Kidney epithelial cell (primary cell): Measurements from ENCODE around the gene MAP3K14. TPM values are rescaled to one million over a fixed set of nuclear protein-coding genes. Genes with fewer than 3 reads are reported as not detected.

ENCODE experiments used
- DNase-seq: peaks from one replicate; pipeline ENCODE4 v3.0.0-alpha.2; 2010; ENCODE audit warnings: low read depth
- H3K27me3 ChIP-seq: 2 replicates; pipeline ENCODE4 v1.6.0; 2011; ENCODE audit warnings: low read length; ENCODE audit not compliant: control insufficient read depth, insufficient read depth
- H3K36me3 ChIP-seq: 2 replicates; pipeline ENCODE4 v1.5.1; 2011; ENCODE audit warnings: low read length; ENCODE audit not compliant: control insufficient read depth, insufficient read depth
- H3K4me3 ChIP-seq: 2 replicates; pipeline ENCODE4 v1.5.1; 2011; ENCODE audit warnings: low read depth, mild to moderate bottlenecking, control low read depth, low read length
- total RNA-seq: library from RNA; depleted of rRNA; stranded (reverse); fragments of >200 nt; gene quantifications from 2 replicates; pipeline ENCODE4 v1.2.3, GENCODE V29; 2015
- TF ChIP-seq, protein P1 (sequence below): IDR thresholded peaks from 2 replicates; pipeline ENCODE4 v1.5.1; 2011; ENCODE audit warnings: mild to moderate bottlenecking, moderate library complexity, low read length, control low read depth, inconsistent platforms; ENCODE audit not compliant: insufficient read depth, poor library complexity, severe bottlenecking

Gene MAP3K14
- total RNA-seq, 1 donor from 2014 or later = 3.8 TPM

- Histone ChIP-seq H3K27me3 (no peaks in the 10 kb centered on the region), H3K4me3 (no peak overlapping the region), H3K36me3 (no peaks in the 10 kb centered on the region)
- TF ChIP-seq, protein P1, sequence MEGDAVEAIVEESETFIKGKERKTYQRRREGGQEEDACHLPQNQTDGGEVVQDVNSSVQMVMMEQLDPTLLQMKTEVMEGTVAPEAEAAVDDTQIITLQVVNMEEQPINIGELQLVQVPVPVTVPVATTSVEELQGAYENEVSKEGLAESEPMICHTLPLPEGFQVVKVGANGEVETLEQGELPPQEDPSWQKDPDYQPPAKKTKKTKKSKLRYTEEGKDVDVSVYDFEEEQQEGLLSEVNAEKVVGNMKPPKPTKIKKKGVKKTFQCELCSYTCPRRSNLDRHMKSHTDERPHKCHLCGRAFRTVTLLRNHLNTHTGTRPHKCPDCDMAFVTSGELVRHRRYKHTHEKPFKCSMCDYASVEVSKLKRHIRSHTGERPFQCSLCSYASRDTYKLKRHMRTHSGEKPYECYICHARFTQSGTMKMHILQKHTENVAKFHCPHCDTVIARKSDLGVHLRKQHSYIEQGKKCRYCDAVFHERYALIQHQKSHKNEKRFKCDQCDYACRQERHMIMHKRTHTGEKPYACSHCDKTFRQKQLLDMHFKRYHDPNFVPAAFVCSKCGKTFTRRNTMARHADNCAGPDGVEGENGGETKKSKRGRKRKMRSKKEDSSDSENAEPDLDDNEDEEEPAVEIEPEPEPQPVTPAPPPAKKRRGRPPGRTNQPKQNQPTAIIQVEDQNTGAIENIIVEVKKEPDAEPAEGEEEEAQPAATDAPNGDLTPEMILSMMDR = no peak
- DNase-seq = no peak
These were observed 88.7 kb downstream of the MAP3K14 start for GRCh38 chr17:45227926-45228762.

- Histone ChIP-seq H3K27me3 (no peaks in the 10 kb centered on the region), H3K4me3 (no peak overlapping the region), H3K36me3 (no peaks in the 10 kb centered on the region)
- no peak for DNase-seq
- TF ChIP-seq, protein P1 = no peak
These were observed 89.5 kb downstream of the MAP3K14 start for GRCh38 chr17:45227101-45227925.

DNA sequence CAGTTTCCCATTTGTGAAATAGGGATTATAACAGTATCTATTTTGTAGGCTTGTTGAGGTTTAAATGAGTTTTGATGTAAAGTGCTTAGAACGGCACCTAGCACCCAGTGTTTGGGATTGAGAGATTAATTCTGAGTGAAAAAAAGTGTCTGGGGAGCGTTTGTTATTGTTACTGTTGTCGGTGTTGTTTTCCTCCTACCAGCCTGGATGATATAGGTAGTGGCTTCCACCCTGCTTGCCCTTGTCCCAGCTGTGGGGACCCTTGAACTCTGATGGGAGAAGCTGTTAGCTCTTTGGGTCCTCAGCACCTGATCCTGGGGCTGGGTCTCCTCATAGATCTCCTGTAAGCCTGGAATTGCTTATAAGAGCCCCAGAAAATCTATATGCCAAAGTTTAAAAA is 90.2 kb downstream of the MAP3K14 start:
- no peaks in the 10 kb centered on the region for H3K36me3 ChIP-seq
- no peak for DNase-seq
- TF ChIP-seq, protein P1 = no peak
- H3K27me3 ChIP-seq = no peaks in the 10 kb centered on the region
- no peak overlapping the region for H3K4me3 ChIP-seq

DNA sequence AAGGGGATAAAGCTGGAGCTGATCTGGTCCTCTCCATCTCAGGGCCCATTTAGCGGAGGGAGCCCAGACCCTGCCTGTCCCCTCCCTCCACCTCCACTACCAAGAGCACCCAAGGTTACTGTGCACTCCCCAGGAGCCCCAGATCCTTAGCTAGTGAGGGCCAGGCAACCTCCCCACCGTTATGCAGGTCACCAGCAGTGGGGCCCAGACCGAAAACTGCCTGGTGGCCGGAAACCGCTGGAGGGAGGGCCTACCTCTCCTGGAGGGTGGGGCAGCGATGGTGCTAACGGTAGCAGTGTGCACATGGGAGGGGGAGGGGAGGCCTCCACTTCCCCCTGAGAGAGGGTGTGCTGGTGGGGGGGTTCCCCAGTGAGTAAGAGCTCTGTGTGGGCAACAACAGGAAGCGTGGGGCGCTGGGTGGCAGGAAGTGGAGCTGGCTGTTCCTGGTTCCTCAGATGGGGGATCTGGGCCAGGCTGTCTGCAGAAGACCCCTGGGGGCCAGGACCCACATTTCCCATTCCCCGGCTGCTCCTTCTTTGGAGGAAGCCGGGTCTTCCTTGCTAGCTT is 90.8 kb downstream of the MAP3K14 start:
- no peak for DNase-seq
- no peak overlapping the region for H3K4me3 ChIP-seq
- H3K27me3 ChIP-seq = peaks cover 2% of the 10 kb centered on the region
- no peaks in the 10 kb centered on the region for H3K36me3 ChIP-seq
- TF ChIP-seq, protein P1 = no peak

DNA sequence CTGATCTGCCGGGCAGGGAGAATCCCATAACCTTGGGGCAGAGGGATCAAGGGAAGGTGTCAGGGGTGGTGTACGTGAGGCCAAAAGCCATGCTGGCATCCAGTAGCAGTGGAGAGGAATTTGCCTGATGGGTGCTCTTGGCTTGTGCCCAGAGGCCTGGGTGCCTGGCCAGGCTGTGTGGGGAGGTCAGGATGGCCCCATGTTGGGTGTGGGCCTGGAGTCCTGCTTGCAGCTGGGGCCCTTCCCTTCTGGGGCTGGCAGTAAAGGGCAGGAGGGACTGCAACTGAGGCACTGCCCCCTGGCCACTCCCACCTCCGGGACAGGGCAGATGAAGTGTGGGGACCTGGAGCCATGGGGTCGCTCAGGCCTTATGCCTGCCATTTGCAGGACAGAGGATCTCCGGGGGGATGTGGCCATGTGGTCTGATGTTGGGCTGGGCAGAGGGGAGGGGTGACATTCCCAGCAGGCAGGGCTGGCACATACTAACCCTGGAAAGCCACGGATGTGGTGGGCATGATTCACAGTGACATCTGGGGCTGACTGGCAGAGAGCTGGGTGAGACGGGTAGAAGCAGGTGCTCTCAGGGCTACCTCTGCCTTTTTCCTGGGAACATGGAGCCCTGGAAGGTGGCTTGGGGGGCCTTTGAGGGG is 91.6 kb downstream of the MAP3K14 start:
- no peak for DNase-seq
- H3K36me3 ChIP-seq = no peaks in the 10 kb centered on the region
- TF ChIP-seq, protein P1 = no peak

More for the DNA sequence above, 91.6 kb downstream of the MAP3K14 start:
- H3K4me3 ChIP-seq = no peak overlapping the region
- peaks cover 2% of the 10 kb centered on the region for H3K27me3 ChIP-seq
